Activated CD8-positive, alpha-beta memory T cell treated with anti-CD3 and anti-CD28 coated beads for 48 hours (primary cell): ENCODE measurements around the gene LILRB3.
"Not testable (repeated sequence)": the region's sequence is repeated elsewhere in the genome, so short reads cannot be mapped to it uniquely, and the experiment has no call there.

Experiments
- DNase-seq, 3 experiments: peaks; one replicate each; pipeline ENCODE4 v3.0.0-alpha.2; 2020; ENCODE audit warnings: low read depth in 2 of 3, low spot score in 2 of 3

LILRB3 gene

DNA sequence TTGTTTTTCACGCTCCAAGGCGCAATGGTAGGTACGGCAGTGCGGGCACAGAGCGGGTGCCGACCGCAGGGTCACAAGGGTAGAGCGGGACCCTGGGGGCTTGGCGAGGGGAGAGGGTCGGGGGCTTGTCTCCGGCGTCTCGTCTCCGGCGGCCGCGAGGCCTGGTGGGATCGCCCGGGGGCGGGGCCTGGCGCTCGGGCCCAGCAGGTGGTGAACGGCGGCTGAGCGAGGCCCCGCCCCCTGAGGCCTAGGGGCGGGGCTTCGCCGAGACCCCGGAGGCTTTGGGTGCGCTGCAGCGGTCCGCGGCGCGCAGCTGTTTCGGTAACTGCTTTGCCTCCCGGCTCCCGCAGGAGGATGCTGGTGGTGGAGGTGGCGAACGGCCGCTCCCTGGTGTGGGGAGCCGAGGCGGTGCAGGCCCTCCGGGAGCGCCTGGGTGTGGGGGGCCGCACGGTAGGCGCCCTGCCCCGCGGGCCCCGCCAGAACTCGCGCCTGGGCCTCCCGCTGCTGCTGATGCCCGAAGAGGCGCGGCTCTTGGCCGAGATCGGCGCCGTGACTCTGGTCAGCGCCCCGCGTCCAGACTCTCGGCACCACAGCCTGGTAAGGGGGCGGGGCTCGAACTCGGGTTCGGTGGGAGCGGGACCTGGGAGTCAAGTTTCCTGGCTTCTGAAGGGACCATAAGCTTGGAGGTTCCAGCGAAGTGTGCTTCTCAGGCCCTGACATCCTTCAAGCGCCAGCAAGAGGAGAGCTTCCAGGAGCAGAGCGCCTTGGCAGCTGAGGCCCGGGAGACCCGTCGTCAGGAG is 31.6 kb downstream of the LILRB3 start, which contains the start of gene TSEN34:
Gene TSEN34, plus strand, starts transcription at position 298 of the 800 bp plus-strand sequence. Its CDS starts 57 bp downstream, at position 355.
- DNase-seq, result peak in 2 of 3 experiments; percentile 81 to 82

DNA sequence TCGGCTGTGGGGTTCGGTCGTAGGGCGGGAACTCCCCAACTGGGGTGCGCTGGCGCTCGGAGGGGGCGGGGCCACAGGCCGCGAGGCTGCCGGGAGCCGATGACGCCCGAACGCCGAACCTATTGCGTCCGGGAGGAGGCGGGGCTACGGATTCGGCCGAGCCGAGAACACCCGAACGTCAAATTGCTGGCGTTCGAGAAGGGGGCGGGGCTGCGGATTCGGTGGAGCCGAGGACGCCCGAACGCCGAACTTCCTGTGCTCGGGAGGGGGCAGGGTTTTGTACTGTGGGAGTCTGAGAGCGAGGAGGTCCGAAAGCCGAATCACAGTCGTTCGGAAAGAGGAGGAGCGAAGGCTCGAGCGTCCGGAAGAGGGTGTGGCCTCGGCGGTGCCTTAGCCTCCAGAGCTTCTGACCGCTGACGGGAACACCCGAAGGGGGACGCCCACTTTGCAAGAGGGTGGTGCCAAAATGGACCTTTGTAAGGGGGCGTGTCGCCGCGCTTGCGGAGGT is 32.2 kb downstream of the LILRB3 start:
- peak; percentile 96 to 99 (median 99) for DNase-seq

DNA sequence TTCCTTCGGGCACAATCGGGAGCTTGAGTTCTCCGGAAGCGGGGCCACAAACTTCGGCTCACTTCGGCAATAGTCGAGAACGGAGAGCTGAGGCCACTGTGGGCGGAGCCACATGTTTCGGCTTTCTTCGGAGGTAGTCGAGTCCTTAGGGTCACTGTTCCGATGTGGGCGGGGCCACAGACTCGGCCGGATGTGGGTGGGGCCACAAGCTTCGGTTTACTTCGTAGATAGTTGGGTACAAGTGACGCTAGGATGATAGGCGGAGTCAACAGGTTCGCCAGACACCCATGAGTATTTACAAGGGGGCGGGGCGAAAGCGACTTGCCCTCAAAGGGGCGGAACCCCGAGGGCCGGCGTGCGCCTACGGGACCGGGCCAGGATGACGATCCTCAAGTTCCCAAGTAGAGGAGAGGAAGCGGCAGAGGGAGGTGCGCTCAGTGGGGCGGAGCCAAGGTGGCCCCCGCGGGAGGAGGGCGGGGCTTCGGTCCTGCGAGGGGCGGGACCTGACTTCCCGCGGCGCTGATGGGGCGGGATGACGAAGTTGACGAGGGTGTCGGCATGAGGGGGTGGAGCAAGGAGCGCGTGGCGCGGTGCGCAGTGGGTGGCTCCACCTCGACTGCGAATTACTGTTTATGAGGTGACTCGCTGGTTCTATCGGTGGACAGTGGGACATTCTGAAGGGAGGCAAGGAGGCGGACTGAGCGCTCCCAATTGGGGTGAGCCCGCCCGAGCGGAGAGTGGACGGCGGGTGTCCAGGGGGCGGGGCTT is 32.9 kb downstream of the LILRB3 start:
- peak; percentile 94 to 99 (median 97) for DNase-seq

DNA sequence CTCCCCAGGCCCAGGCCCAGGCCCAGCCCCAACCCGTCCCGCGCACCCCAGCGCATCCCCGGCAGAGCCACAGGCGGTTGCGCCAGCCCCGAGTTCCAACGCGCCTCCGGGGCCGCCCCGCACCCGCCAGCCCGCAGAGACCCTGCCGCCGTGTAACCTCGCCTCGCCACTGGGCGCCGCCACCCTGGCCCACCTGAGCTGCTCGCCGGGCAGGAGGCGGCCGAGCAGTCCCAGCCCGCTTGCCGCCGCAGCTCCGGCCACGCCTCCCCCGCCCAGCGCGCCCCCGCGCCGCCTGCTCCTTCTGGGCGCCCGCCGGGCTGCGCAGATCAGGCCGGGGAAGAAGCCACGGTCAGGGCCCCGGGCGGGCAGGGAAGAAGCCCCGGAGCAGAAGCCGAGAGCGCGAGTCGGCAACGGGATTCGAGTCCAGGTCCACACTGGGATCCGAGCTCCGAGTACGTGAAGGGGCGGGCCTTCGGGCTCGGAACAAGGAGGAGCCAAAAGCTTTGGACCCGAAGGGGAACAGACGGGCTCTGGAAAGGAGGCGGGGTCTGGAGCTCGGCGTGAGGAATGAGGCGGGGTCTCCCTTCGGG is 33.6 kb downstream of the LILRB3 start, which contains the start of gene MBOAT7:
Gene MBOAT7, minus strand, starts transcription at position 436 of the 590 bp plus-strand sequence. CDS start 1,072 bp downstream, outside the sequence.
- DNase-seq, result no peak

DNA sequence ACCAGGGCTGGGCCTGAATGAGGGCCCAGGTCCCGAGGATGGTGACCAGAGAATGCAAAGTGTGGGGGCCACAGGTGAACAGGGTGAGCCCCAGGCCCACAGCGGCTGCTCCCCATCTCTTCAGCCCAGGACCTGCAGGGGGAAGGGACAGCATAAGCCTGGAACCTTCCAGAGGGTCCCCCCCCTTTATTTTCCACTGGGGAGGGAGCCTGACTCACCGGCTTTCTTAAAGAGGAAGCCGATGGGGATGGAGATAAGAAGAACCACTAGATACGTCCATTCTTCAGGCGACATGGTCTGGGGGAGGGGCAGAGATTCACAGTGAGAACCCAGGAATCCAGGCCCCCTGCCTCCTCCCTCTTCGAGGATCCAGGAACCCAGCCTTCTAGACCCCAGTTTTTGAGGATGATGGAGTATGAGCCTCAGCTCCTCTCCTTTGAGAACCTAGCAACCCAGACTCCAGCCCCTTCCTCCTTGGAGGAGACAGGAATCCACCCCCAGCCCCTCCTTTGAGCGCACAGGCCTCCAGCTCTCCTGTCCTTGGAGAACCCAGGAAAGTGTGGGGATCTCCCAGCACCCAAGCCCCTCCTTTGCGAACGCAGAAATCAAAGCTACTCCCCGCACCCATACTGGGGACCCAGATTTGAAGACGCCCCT is 34.5 kb downstream of the LILRB3 start:
- DNase-seq, result no peak

DNA sequence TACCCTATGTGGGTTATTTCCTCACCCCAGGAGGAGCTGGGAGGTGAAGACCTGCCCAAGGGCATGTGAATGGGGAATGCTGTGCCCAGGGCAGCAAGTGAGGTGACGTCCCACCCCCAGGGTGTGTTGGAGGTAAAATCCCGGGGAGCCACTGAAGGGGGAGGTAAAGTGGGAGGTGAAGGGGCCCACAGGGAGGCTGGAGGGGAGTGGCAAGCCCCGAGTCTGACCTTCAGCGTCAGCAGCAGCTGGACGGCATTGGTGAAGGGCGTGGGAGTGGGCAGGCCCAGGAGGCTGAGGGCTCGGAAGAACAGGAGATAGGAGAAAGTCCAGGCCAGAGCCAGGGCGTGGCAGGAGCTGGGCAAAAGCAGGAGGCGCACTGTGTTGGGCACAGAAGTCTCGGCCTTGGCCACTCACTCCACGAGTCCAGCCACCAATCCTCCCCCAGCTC is 35.8 kb downstream of the LILRB3 start:
- no peak for DNase-seq

DNA sequence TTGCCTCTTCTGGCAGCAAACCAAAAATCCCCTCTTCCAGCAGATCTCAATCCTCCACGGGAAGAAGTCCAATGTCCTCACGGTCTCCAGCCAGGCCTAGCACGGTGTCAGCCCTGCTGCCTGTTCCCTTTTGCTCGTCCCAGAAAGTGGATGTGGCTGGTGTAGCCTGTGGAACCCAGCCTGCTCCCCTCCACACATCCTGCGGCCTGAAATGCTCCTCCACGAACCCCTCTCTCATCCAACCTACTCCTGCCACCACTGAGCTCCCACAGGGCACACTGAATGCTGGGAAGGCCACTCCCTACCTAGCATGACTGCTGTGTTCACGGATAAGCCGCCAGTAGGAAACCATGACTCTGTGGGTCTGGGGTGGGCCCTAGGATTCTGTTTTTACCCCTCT is 36.5 kb downstream of the LILRB3 start:
- DNase-seq, result no peak

DNA sequence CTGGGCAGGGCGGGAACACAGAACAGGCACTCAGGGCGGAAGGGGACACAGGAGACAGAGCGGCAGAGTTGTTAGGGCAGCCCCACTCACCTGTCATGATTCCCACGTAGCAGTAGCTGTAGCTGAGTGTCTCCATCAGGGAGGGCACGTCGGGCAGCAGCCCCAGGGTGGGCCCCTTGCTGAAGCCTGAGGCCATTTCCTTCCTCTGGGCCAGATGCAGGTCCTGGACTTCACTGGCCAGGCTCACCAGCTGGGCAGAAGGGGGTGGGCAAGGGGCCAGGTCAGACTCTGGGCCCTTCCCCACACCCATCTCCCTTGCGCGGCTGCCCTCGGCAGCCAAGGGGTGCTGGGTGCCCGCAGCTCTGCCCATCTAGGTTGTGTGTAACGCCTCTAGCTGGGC is 39.4 kb downstream of the LILRB3 start:
- DNase-seq, result no peak

DNA sequence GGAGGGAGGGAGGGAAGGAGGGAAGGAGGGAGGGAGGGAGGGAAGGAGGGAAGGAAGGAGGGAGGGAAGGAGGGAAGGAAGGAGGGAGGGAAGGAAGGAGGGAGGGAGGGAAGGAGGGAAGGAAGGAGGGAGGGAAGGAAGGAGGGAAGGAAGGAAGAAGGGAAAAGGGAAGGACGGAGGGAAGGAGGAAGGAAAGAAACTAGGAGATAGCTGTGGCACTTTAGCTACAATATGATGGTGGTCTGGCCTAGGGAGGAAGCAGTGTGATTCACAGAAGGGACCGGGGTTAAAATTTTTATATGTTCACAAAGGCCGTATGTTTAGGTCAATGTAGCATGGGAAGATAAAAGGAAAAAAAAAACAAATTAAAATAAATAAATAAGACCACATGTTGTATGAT is 40.9 kb downstream of the LILRB3 start:
- not testable (repeated sequence) for DNase-seq

DNA sequence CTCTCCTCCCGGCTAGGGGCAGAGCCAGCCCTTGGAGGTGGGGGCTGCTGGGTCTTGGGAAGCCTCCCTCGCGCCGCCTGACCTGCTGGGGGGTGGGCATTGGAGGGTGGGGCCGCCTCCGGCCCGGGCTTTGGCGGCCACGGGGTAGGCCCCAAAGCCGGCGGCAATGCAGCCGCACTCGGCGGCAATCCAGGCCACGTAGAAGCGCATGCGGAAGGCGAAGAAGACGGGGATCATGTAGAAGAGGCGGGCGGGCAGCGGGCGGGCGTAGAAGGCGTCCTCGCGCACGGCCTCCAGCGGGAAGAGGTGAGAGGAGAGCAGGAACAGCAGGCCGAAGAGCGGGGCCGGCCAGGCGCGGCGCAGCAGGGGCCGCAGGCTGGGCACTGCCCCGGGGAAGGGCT is 42.1 kb downstream of the LILRB3 start:
- DNase-seq, result no peak

DNA sequence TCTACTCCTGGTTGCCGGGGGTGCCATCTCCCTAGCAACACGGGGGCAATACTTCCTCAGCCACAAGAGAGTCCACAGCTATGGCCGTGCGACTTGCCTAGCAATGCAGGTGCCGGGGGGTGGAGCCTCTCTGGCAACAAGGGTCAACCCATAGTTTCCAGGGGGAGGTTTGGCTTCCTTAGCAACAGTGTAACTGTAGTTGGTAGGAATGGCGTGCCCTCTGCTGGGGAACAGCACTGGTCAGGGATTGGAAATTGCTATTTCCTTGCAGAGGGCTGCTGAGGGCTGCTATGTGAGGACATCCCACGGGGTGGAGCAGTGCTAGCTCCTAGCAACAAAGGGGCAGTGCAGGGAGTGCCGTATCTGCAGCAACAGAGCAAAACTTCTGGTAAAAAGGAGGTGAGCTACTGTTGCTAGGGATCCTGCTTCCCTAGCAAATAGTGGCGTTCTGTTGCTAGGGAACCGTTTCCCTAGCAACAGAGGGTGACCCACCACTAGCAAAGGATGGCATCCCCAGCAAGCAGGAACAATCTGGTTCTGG is 42.8 kb downstream of the LILRB3 start:
- DNase-seq, result no peak

DNA sequence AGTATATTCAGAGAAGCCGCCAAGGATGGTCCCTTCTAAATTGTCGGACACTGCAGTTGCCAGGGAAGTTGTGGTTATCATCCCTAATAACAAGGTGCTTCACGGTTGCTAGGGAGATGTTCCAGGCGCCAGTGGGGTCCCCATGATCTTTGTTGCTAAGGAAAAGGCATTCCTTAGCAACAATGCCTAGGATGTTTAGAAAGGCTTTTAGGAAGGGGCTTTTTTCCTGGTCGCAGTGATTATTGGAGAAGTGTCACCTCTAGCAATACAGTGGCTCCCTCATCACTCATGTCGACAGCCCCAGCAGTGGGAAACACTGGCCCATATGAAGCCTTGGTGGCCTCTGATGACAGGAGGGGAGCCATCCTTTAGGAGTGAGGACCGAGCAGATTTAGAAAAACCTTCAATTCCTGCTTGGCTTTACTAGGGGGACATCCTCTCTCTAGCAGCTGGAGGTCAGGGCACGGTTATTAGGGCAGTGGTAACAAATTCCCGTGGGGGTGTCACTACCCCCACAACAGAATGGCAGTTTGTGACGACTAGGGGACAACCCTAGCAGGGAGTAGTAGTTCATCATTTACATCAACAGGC is 43.5 kb downstream of the LILRB3 start:
- no peak for DNase-seq

DNA sequence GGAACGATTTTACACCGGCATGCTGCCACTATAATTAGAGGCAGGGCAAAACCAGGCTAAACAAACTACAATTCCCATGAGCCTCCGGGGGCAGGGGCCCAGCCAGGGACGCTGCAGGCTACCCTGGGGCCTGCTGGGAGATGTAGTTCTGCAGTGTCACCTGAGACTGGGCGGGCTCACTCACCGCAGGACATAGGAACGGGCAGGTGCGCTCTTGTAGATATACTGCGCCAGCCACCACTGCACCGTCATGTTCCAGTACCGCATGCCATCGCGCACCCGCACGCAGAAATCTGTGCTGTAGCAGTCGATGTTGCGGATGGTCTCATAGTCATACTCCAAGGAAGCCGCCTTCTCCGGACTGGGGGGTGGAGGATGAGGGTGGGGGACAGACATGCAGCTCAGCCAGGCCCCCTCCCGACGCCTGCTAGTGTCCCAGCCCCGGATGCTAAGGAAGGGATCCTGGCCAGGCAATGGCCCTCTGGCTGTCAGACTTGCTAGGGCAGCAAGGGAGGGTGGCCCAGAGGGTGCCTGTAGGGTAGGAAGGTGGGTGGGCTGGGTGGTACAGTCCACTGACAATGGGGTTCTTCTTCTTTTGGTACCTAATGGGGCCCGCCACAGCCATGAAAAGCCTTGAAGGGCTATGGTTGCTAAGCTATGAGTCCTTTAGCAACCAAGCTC is 44.1 kb downstream of the LILRB3 start:
- DNase-seq, result no peak

DNA sequence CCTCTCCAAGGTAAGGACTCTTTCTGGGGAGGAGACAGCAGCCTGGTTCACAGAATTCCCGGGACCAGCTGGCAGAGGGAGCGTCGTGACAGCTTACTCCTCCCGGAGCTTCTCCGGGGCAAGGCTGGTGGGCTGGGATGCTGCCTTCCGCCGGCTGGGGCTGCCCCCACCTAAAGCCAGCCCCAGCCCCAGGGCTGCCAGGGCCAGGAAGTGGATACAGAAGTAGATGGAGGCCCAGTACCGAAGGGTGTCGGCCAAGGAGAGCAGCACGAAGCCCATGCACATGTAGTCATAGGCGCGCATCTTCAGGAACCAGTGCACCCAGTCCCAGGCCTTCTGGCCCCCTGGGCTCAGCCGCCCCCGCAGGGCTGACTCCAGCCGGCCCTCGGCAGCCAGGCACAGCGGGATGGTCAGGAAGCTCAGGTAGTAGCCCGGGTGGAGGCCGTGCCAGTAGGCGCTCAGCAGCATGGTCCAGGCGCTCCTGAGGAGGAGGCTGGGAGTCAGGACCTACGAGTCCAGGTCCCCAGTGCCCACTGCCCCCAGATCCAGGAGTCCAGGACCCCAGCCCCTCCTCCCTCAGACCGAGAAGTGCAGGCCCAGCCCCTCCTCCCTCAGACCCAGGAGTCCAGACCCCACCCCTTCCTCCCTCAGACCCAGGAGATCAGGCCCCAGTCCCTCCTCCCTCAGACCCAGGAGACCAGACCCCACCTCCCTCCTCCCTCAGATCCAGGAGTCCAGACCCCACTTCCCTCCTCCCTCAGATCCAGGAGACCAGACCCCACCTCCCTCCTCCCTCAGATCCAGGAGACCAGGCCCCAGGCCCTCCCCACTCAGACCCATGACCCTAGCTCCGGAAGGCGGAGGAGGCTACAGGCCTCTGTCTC is 48.6 kb downstream of the LILRB3 start:
- DNase-seq, result no peak

DNA sequence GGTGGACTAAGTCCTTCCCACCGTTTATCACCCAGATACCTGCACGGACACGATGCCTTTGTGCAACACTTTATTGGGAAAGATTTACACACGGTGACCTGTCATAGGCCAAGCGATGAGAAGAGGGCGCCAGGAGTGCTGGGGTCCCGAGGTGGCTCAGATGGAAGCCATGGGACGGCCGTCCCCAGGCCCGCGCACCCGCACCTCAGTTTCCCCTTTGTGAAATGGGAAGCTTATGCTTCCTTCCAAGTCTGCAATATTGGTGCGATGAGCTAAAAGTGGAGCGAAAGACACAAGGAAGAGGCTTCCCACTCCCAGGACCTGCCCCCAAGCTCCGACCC is 49.5 kb downstream of the LILRB3 start:
- DNase-seq, result no peak

DNA sequence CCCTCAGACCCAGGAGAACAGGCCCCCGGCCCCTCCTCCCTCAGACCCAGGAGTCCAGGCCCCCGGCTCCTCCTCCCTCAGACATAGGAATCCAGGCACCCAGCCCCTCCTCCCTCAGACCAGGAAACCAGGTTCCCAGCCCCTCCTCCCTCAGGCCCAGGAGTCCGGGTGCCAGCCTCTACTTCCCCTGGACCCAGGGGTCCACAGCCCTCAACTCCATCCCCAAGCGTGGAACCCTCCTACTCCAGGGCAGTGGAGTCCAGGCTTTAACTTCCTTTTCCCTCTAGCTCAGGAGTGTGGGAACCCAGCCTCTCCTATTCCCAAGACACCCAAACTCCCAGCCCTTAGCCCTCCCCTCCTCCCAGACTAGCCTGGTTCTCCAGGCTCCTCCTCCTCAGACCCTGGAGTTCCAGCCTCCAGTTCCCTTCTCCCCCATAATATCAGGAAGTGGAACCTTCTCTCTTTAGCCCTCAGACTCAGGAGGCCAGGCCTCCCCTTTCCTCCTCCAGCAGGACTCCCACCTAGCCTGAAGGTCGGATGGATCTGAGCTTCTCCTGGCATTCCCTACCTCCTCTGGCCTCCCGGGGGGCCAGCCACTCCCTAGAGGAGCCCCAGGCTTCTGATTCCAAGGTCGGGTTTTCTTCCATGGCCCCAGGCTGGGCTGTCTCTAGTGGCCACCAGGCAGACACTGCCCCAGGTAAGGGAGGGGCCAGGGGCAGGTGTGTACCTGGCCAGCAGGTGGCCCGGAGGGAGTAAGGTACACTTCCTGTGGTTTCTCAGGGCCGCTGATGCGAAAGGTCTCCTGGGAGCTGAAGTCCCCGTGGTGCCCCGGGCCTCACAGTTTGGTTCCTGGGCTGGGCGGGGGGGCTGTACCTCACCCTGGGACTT is 50.1 kb downstream of the LILRB3 start, which contains the start of gene TMC4:
Gene TMC4, minus strand, starts transcription at position 690 of the 888 bp plus-strand sequence. Its CDS starts 43 bp downstream, at position 647.
- DNase-seq, result no peak

DNA sequence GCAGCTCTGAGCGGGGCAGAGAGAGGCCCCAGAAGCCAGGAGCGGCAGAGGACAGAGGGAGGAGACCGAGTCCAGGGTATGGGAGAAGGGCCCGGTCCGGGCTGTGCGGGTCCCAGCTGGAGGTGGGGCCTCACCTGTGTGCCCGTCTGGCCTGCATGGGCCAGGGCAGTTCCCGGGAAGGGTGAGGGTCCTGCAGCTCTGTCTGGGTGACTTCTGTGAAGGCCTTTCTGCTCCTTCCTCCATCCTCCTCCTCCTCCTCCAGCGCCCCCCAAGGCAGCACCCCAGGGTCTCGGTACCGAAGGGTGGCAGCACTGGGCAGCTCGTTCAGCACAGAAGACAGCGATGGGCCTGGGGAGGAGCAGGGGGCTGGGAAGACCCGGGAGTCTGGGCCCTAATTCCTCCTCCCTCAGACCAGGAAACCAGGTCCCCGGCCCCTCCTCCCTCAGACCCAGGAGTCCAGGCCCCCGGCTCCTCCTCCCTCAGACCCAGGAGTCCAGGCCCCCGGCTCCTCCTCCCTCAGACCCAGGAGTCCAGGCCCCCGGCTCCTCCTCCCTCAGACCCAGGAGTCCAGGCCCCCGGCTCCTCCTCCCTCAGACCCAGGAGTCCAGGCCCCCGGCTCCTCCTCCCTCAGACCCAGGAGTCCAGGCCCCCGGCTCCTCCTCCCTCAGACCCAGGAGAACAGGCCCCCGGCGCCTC is 50.9 kb downstream of the LILRB3 start:
- not testable (repeated sequence) for DNase-seq
